HCT116 (cell line): ENCODE results near the gene AFDN.

Source experiments
- CTCF ChIP-seq, 3 experiments: fragments of 200-600 bp in 1 of 3; sonication (generic) in 1 of 3; IDR thresholded peaks in 2 of 3; conservative IDR thresholded peaks in 1 of 3; 2 replicates each; pipeline ENCODE4 v1.5.1; 2012 to 2017; ENCODE audit warnings: low read depth in 2 of 3, low read length in 2 of 3, antibody characterized with exemption in 1 of 3, borderline replicate concordance in 1 of 3, control low read depth in 1 of 3, mild to moderate bottlenecking in 1 of 3, mixed read lengths in 1 of 3, mixed run types in 1 of 3, moderate library complexity in 1 of 3; ENCODE audit not compliant: insufficient read depth in 1 of 3
- JUND ChIP-seq: IDR thresholded peaks from 2 replicates; pipeline ENCODE4 v1.6.1; 2012
- MAX ChIP-seq: IDR thresholded peaks from 2 replicates; pipeline ENCODE4 v1.6.1; 2012
- POLR2A ChIP-seq: IDR thresholded peaks from 2 replicates; pipeline ENCODE4 v1.7.0; 2011; ENCODE audit warnings: borderline replicate concordance; ENCODE audit not compliant: insufficient read depth, insufficient read length; ENCODE audit errors: extremely low read depth
- RAD21 ChIP-seq: IDR thresholded peaks from 2 replicates; pipeline ENCODE4 v1.6.1; 2012; ENCODE audit warnings: low read depth, mild to moderate bottlenecking
- REST ChIP-seq: IDR thresholded peaks from 2 replicates; pipeline ENCODE4 v1.6.1; 2012; ENCODE audit warnings: low read depth
- YY1 ChIP-seq: IDR thresholded peaks from 2 replicates; pipeline ENCODE4 v1.6.1; 2011; ENCODE audit warnings: low read length, low read depth, moderate library complexity, mild to moderate bottlenecking; ENCODE audit not compliant: insufficient replicate concordance; ENCODE audit errors: extremely low read depth

- TF ChIP-seq CTCF (IDR thresholded peaks at IDR 0.05 in 2 of 3, conservative IDR thresholded peaks at IDR 0.05 in 1 of 3; ENCODE audit: borderline replicate concordance in 1 of 3, insufficient read depth in 1 of 3, low read depth in 2 of 3, low read length in 2 of 3) (no peak), YY1 (no peak), MAX (no peak), JUND (no peak), RAD21 (no peak), REST (no peak), POLR2A (no peak)
Observed at GRCh38 chr6:167954151-167954550, 127.4 kb downstream of the AFDN start.
